Measurements from ENCODE around the gene HMOX2.

The HMOX2 gene

GRCh38 chr16:4465977-4466779 is 10.0 kb upstream of the HMOX2 start:
- no peak for FAIRE-seq

GRCh38 chr16:4467916-4468315 is 8.3 kb upstream of the HMOX2 start:
- FAIRE-seq, result no peak

GRCh38 chr16:4468972-4469371 is 7.2 kb upstream of the HMOX2 start:
- no peak for FAIRE-seq

GRCh38 chr16:4471869-4472268 is 4.3 kb upstream of the HMOX2 start:
- FAIRE-seq, result no peak

- FAIRE-seq, result no peak
These were observed 3.3 kb upstream of the HMOX2 start for GRCh38 chr16:4472880-4473279.

GRCh38 chr16:4474192-4474961 is 1.8 kb upstream of the HMOX2 start, which contains the start of gene NMRAL1:
Gene NMRAL1 (minus strand): TSS chr16:4474625. CDS start chr16:4474132, 493 bp downstream.
- no peak for FAIRE-seq

GRCh38 chr16:4477966-4478365 is 1.8 kb downstream of the HMOX2 start:
- FAIRE-seq, result no peak

GRCh38 chr16:4481526-4481925 is 5.3 kb downstream of the HMOX2 start:
- FAIRE-seq, result no peak

- no peak for FAIRE-seq
These were observed 5.8 kb downstream of the HMOX2 start for GRCh38 chr16:4481963-4482362.

GRCh38 chr16:4486126-4486893 is 10.1 kb downstream of the HMOX2 start:
- no peak for FAIRE-seq

- no peak for FAIRE-seq
These were observed 11.8 kb downstream of the HMOX2 start for GRCh38 chr16:4487955-4488498.

GRCh38 chr16:4488499-4488967 is 12.3 kb downstream of the HMOX2 start:
- no peak for FAIRE-seq

GRCh38 chr16:4489030-4489429 is 12.8 kb downstream of the HMOX2 start:
- no peak for FAIRE-seq

GRCh38 chr16:4491898-4492297 is 15.7 kb downstream of the HMOX2 start:
- FAIRE-seq, result no peak

GRCh38 chr16:4494746-4495490 is 18.7 kb downstream of the HMOX2 start:
- no peak for FAIRE-seq

GRCh38 chr16:4495766-4496165 is 19.6 kb downstream of the HMOX2 start:
- no peak for FAIRE-seq

- no peak for FAIRE-seq
These were observed 20.1 kb downstream of the HMOX2 start for GRCh38 chr16:4496305-4496704.

GRCh38 chr16:4498546-4499195 is 22.5 kb downstream of the HMOX2 start:
- FAIRE-seq, result no peak

GRCh38 chr16:4499196-4499555 is 23.0 kb downstream of the HMOX2 start:
- no peak for FAIRE-seq

- no peak for FAIRE-seq
These were observed 24.1 kb downstream of the HMOX2 start for GRCh38 chr16:4500272-4500671.

- FAIRE-seq, result no peak
These were observed 24.9 kb downstream of the HMOX2 start for GRCh38 chr16:4501071-4501478.
